Naive B cell (primary cell): ENCODE measurements around the gene CHCT1. TPM values are rescaled to one million over a fixed set of nuclear protein-coding genes. Genes with fewer than 3 reads are reported as not detected.
"Not testable (repeated sequence)": the region's sequence is repeated elsewhere in the genome, so short reads cannot be mapped to it uniquely, and the experiment has no call there.

Experiments used
- ATAC-seq, 2 donors: fragments of 150-1000 bp; cut with Tn5 transposase; 2 replicates each; pipeline ENCODE4 v1.10.0; 2021; ENCODE audit warnings: low read depth in 2 of 2, mild to moderate bottlenecking in 2 of 2, moderate library complexity in 2 of 2
- DNase-seq: peaks from one replicate; pipeline ENCODE4 v3.0.0; 2022
- H3K27ac Mint-ChIP-seq, 6 donors: one replicate each; pipeline ENCODE4 v1.8.0; 2020 to 2022; ENCODE audit warnings: mild to moderate bottlenecking in 6 of 6, mixed read lengths in 6 of 6, moderate library complexity in 5 of 6, inconsistent platforms in 2 of 6
- H3K27me3 Mint-ChIP-seq, 3 donors: one replicate each; pipeline ENCODE4 v1.8.0; 2021 to 2022; ENCODE audit warnings: mixed read lengths in 3 of 3, mild to moderate bottlenecking in 1 of 3
- H3K36me3 Mint-ChIP-seq, 2 donors: one replicate each; pipeline ENCODE4 v1.8.0; 2020 to 2022; ENCODE audit warnings: mixed read lengths in 2 of 2, inconsistent platforms in 1 of 2, mild to moderate bottlenecking in 1 of 2
- H3K4me1 Mint-ChIP-seq, 3 donors: one replicate each; pipeline ENCODE4 v1.8.0; 2020 to 2022; ENCODE audit warnings: mixed read lengths in 3 of 3, inconsistent platforms in 1 of 3, mild to moderate bottlenecking in 1 of 3, moderate library complexity in 1 of 3
- H3K4me3 Mint-ChIP-seq, 8 donors: one replicate each; pipeline ENCODE4 v1.8.0; 2020 to 2022; ENCODE audit warnings: mild to moderate bottlenecking in 8 of 8, mixed read lengths in 8 of 8, moderate library complexity in 8 of 8, inconsistent platforms in 2 of 8
- H3K9me3 Mint-ChIP-seq, 7 donors: one replicate each; pipeline ENCODE4 v1.8.0; 2020 to 2022; ENCODE audit warnings: mixed read lengths in 7 of 7, mild to moderate bottlenecking in 5 of 7, inconsistent platforms in 2 of 7, moderate library complexity in 1 of 7
- polyA plus RNA-seq, 6 donors: library from polyadenylated mRNA; unstranded; fragments of 300-500 nt; fragmentation: Illumina TruSeq; gene quantifications; one replicate each; pipeline ENCODE4 v1.2.3, GENCODE V29; 2021; ENCODE audit warnings: low read depth in 6 of 6

The CHCT1 gene
- polyA plus RNA-seq, 6 donors from 2014 or later, result 0.45 TPM; not detected in 5

- H3K4me1 Mint-ChIP-seq, result no peaks in the 10 kb centered on the region
- no peak overlapping the region for H3K4me3 Mint-ChIP-seq
- H3K36me3 Mint-ChIP-seq, result no peaks in the 10 kb centered on the region
- no peak for DNase-seq
- H3K27ac Mint-ChIP-seq, result no peak overlapping the region
- no peak for ATAC-seq
- peaks cover 0 to 3% (median 0%) of the 10 kb centered on the region in 7 donors for H3K9me3 Mint-ChIP-seq
- no peaks in the 10 kb centered on the region for H3K27me3 Mint-ChIP-seq
Observed at GRCh38 chr17:60410001-60410400, 12.3 kb upstream of the CHCT1 start.

GRCh38 chr17:60412701-60413100 lies 9.6 kb upstream of the CHCT1 start:
- Mint-ChIP-seq H3K4me1 (no peaks in the 10 kb centered on the region), H3K36me3 (no peaks in the 10 kb centered on the region), H3K27ac (peak overlapping the region in 1 of 6 donors; percentile 47), H3K9me3 (peaks cover 0 to 3% (median 0%) of the 10 kb centered on the region in 7 donors), H3K27me3 (no peaks in the 10 kb centered on the region), H3K4me3 (no peak overlapping the region)
- ATAC-seq, result no peak
- DNase-seq, result no peak

- ATAC-seq, result no peak
- peaks cover 0 to under 1% (median 0%) of the 10 kb centered on the region in 7 donors for H3K9me3 Mint-ChIP-seq
- no peak overlapping the region for H3K27ac Mint-ChIP-seq
- peaks cover 0 to 3% (median 0%) of the 10 kb centered on the region in 3 donors for H3K4me1 Mint-ChIP-seq
- no peak for DNase-seq
- no peaks in the 10 kb centered on the region for H3K36me3 Mint-ChIP-seq
- no peaks in the 10 kb centered on the region for H3K27me3 Mint-ChIP-seq
- peak overlapping the region in 1 of 8 donors; percentile 42 for H3K4me3 Mint-ChIP-seq
Observed at GRCh38 chr17:60415146-60415545, 7.1 kb upstream of the CHCT1 start.

- Mint-ChIP-seq H3K27me3 (no peaks in the 10 kb centered on the region), H3K4me3 (no peak overlapping the region), H3K36me3 (no peaks in the 10 kb centered on the region), H3K9me3 (no peaks in the 10 kb centered on the region), H3K4me1 (peaks cover 5 to 8% (median 7%) of the 10 kb centered on the region in 3 donors), H3K27ac (peak overlapping the region in 1 of 6 donors; percentile 61)
- DNase-seq (no peak), ATAC-seq (no peak)
Observed at GRCh38 chr17:60416368-60416925, 5.8 kb upstream of the CHCT1 start.

- not testable (repeated sequence) for H3K27ac Mint-ChIP-seq, H3K36me3 Mint-ChIP-seq, ATAC-seq, H3K27me3 Mint-ChIP-seq, H3K9me3 Mint-ChIP-seq, DNase-seq
- peaks cover 14 to 17% (median 16%) of the 10 kb centered on the region in 3 donors for H3K4me1 Mint-ChIP-seq
- H3K4me3 Mint-ChIP-seq, result peak overlapping the region in 1 of 8 donors; percentile 45
Observed at GRCh38 chr17:60419003-60419402, 3.3 kb upstream of the CHCT1 start.

GRCh38 chr17:60419875-60420274 lies 2.4 kb upstream of the CHCT1 start:
- not testable (repeated sequence) for H3K36me3 Mint-ChIP-seq, H3K27me3 Mint-ChIP-seq, DNase-seq, H3K27ac Mint-ChIP-seq, ATAC-seq, H3K9me3 Mint-ChIP-seq
- H3K4me3 Mint-ChIP-seq, result peak overlapping the region in 2 of 8 donors; percentile 6 to 53
- peaks cover 14 to 17% (median 16%) of the 10 kb centered on the region in 3 donors for H3K4me1 Mint-ChIP-seq

- Mint-ChIP-seq H3K36me3 (no peaks in the 10 kb centered on the region), H3K27ac (peak overlapping the region in 5 of 6 donors; percentile 49 to 98 (median 65)), H3K4me3 (peak overlapping the region; percentile 81 to 92 (median 86)), H3K9me3 (no peaks in the 10 kb centered on the region), H3K27me3 (no peaks in the 10 kb centered on the region), H3K4me1 (peaks cover 14 to 20% (median 17%) of the 10 kb centered on the region in 3 donors)
- peak; percentile 89 to 90 for ATAC-seq
- DNase-seq, result peak; percentile 72
Observed at GRCh38 chr17:60421273-60422161, 772 bp upstream of the CHCT1 start.

- ATAC-seq (no peak), DNase-seq (no peak)
- Mint-ChIP-seq H3K27ac (no peak overlapping the region), H3K27me3 (peaks cover 0 to 5% (median 0%) of the 10 kb centered on the region in 3 donors), H3K9me3 (no peaks in the 10 kb centered on the region), H3K4me1 (peaks cover 14 to 20% (median 17%) of the 10 kb centered on the region in 3 donors), H3K4me3 (no peak overlapping the region), H3K36me3 (no peaks in the 10 kb centered on the region)
Observed at GRCh38 chr17:60423865-60424264, 1.6 kb downstream of the CHCT1 start.

GRCh38 chr17:60425626-60426025 lies 3.3 kb downstream of the CHCT1 start:
- H3K4me1 Mint-ChIP-seq, result peaks cover 14 to 17% (median 16%) of the 10 kb centered on the region in 3 donors
- H3K27me3 Mint-ChIP-seq, result peaks cover 0 to 5% (median 0%) of the 10 kb centered on the region in 3 donors
- H3K36me3 Mint-ChIP-seq, result no peaks in the 10 kb centered on the region
- DNase-seq (no peak), ATAC-seq (no peak)
- H3K9me3 Mint-ChIP-seq, result no peaks in the 10 kb centered on the region
- no peak overlapping the region for H3K27ac Mint-ChIP-seq
- H3K4me3 Mint-ChIP-seq, result peak overlapping the region in 1 of 8 donors; percentile 36

GRCh38 chr17:60426596-60426995 lies 4.3 kb downstream of the CHCT1 start:
- H3K9me3 Mint-ChIP-seq, result peaks cover 0 to 2% (median 0%) of the 10 kb centered on the region in 7 donors
- H3K4me3 Mint-ChIP-seq, result no peak overlapping the region
- peaks cover 0 to 14% (median 7%) of the 10 kb centered on the region in 3 donors for H3K27me3 Mint-ChIP-seq

GRCh38 chr17:60428491-60428890 lies 6.2 kb downstream of the CHCT1 start:
- Mint-ChIP-seq H3K9me3 (peaks cover 0 to 17% (median 13%) of the 10 kb centered on the region in 7 donors), H3K36me3 (peaks cover 0 to 15% of the 10 kb centered on the region in 2 donors)
- not testable (repeated sequence) for H3K27ac Mint-ChIP-seq

More at GRCh38 chr17:60426596-60426995, 4.3 kb downstream of the CHCT1 start:
- ATAC-seq, result no peak
- DNase-seq, result no peak
- no peak overlapping the region for H3K27ac Mint-ChIP-seq
- no peaks in the 10 kb centered on the region for H3K36me3 Mint-ChIP-seq
- H3K4me1 Mint-ChIP-seq, result peaks cover 9 to 12% (median 11%) of the 10 kb centered on the region in 3 donors

GRCh38 chr17:60430561-60430960 lies 8.3 kb downstream of the CHCT1 start:
- Mint-ChIP-seq H3K9me3 (peaks cover 0 to 25% (median 18%) of the 10 kb centered on the region in 7 donors), H3K36me3 (peaks cover 0 to 19% of the 10 kb centered on the region in 2 donors), H3K27me3 (peaks cover 0 to 25% (median 8%) of the 10 kb centered on the region in 3 donors)
- not testable (repeated sequence) for DNase-seq, H3K27ac Mint-ChIP-seq, H3K4me1 Mint-ChIP-seq, H3K4me3 Mint-ChIP-seq, ATAC-seq

More at GRCh38 chr17:60428491-60428890, 6.2 kb downstream of the CHCT1 start:
- Mint-ChIP-seq H3K27me3 (peaks cover 0 to 25% (median 8%) of the 10 kb centered on the region in 3 donors), H3K4me3 (peak overlapping the region in 1 of 8 donors; percentile 20)
- ATAC-seq, H3K4me1 Mint-ChIP-seq, DNase-seq: not testable (repeated sequence)
